Epithelial cell of umbilical artery (primary cell): ENCODE results near the gene CATSPER3. TPM values are rescaled to one million over a fixed set of nuclear protein-coding genes. Genes with fewer than 3 reads are reported as not detected.

Experiments used
- total RNA-seq: library from RNA; depleted of rRNA; stranded (reverse); fragments of >200 nt; gene quantifications from 2 replicates; pipeline ENCODE4 v1.2.3, GENCODE V29; 2014

The CATSPER3 gene
- not detected in 2 replicates for total RNA-seq

DNA sequence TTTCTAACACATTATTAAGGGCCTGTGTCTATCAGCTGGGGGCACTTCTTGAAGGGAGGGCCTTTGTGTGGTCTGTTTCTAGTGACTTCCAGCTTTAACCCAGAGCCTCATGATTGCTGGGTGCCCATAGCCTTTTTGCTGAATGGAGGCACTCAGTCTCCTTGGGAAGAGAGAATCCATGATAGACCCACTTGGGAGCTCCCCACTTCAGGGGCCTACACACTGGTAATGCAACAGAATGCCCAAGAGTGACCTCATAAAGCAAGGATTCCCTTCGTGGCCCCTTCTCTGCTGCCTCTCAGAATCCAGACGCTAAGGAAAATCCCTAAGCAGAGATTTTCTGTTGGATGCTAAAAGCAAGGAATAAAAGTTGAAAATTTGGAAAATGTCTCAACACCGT is at the start of gene CATSPER3:
Gene CATSPER3 (plus strand): TSS at position 301 of the 400 bp plus-strand sequence. CDS start 85 bp downstream, at position 386.

DNA sequence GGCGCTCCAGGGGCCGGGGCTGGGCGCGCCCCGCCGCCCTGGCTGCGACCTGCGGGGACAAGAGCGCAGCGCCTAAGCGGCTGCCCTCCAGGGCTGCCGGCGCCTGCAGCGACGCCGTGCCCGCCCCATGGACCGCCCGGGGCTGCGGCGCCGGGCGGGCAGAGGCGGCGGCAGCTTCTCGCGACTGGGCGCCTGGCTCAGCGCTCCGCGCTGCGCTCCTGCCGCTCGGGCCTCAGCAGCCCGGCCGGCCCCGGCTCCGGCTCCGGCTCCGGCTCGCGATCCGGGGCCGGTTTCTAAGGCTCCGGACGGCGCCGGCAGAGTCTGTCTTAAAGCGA is 66.2 kb downstream of the CATSPER3 start, which contains the start of gene PITX1:
Gene PITX1 (minus strand): TSS at position 328 of the 335 bp plus-strand sequence. CDS start 347 bp downstream, outside the sequence.

Other genes starting within 250 kb of the CATSPER3 start
- gene CAMLG, start 229.4 kb upstream of the CATSPER3 start, total RNA-seq = 41.3 and 46.0 TPM in 2 replicates
- gene DDX46, start 209.1 kb upstream of the CATSPER3 start, total RNA-seq = 21.7 and 24.7 TPM in 2 replicates
- 40.3 and 48.9 TPM in 2 replicates for gene C5orf24, start 121.9 kb upstream of the CATSPER3 start, total RNA-seq
- gene TXNDC15, start 93.5 kb upstream of the CATSPER3 start, total RNA-seq = 106 and 165 TPM in 2 replicates
- gene PCBD2, start 62.8 kb upstream of the CATSPER3 start, total RNA-seq = 3.9 and 5.8 TPM in 2 replicates
- 0.15 and 0.32 TPM in 2 replicates for gene PITX1, start 66.3 kb downstream of the CATSPER3 start, total RNA-seq